Measurements from ENCODE around the gene ADCK1. TPM values are rescaled to one million over a fixed set of nuclear protein-coding genes. Genes with fewer than 3 reads are reported as not detected.

Gene ADCK1
- total RNA-seq, 6 donors from 2014 or later = 5.6 to 40.3 (median 9.2) TPM

DNA sequence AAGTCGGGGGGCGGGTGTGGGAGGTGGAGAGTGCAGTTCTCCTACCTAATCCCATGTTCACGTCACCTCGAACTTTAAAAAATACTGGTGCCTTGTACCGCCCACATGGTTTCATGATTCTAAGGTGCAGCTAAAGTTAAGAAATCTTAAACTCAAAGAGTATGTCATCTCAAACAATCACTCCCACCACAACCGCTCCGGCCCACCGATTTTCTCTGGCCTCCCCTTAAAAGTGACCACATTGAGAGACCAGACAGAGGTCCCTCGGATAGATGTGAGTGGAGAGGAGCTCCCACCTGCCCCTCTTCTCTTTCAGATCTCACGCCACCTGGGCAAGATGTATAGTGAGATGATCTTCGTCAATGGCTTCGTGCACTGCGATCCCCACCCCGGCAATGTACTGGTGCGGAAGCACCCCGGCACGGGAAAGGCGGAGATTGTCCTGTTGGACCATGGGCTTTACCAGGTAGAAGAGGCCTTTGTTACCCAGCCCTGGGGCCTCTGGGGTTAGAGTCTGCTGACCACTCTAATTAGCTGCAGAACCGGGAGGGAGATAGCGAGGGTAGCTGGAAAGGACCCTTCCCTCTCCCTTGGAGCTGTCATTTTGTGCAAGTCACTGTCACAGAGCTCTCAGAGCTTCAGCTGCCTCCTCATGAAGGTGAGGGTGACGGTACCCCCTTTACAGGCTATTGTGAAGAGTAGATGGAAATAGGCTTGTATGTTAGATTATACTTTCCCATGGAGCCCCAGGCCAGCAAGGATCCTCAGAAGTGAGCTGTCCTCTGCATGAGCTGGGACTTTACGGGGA, 124.4 kb downstream of the ADCK1 start:
- ATAC-seq (ENCODE audit: low FRiP score in 2 of 2) (no peak), DNase-seq (no peak)
- Histone ChIP-seq H3K27me3 (no peaks in the 10 kb centered on the region), H3K36me3 (peaks cover 0 to 2% (median 0%) of the 10 kb centered on the region in 4 donors), H3K4me3 (no peak overlapping the region), H3K27ac (no peak overlapping the region), H3K9me3 (no peaks in the 10 kb centered on the region), H3K4me1 (no peaks in the 10 kb centered on the region)
- TF ChIP-seq, protein P1, sequence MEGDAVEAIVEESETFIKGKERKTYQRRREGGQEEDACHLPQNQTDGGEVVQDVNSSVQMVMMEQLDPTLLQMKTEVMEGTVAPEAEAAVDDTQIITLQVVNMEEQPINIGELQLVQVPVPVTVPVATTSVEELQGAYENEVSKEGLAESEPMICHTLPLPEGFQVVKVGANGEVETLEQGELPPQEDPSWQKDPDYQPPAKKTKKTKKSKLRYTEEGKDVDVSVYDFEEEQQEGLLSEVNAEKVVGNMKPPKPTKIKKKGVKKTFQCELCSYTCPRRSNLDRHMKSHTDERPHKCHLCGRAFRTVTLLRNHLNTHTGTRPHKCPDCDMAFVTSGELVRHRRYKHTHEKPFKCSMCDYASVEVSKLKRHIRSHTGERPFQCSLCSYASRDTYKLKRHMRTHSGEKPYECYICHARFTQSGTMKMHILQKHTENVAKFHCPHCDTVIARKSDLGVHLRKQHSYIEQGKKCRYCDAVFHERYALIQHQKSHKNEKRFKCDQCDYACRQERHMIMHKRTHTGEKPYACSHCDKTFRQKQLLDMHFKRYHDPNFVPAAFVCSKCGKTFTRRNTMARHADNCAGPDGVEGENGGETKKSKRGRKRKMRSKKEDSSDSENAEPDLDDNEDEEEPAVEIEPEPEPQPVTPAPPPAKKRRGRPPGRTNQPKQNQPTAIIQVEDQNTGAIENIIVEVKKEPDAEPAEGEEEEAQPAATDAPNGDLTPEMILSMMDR (IDR thresholded peaks at IDR 0.05) = no peak
- 94 to 97% methylated on average over 17 to 22 of the region's 22 CpGs for WGBS, 2 donors

DNA sequence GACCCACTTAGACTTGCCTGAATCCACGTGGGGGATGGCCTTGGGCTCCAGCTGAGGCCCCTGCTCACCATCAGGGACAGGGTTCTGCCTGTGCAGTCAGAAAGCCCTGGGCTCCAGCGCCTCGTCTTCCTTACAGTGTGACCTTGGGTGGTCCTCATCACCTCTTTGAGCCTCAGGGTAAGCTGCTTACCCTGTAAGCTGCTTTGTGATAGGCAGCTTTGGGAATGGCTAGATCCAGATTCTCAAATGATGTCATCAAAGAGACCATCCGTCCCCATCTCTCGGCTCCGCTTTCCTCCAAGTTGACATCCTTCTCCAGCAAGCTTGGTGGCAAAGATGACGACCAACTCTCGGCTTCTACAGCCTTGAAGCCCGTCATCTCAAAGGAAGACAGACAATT, 127.0 kb downstream of the ADCK1 start:
- TF ChIP-seq EP300 (IDR thresholded peaks at IDR 0.05) = no peak
- TF ChIP-seq POLR2A (IDR thresholded peaks at IDR 0.05) = no peak
- TF ChIP-seq POLR2AphosphoS5 (IDR thresholded peaks at IDR 0.05) = no peak
- TF ChIP-seq, protein P1 (IDR thresholded peaks at IDR 0.05) = no peak
- Histone ChIP-seq H3K4me1 (no peaks in the 10 kb centered on the region), H3K4me3 (no peak overlapping the region), H3K27ac (no peak overlapping the region), H3K9me3 (no peaks in the 10 kb centered on the region), H3K36me3 (peaks cover 0 to 6% (median 1%) of the 10 kb centered on the region in 4 donors), H3K27me3 (no peaks in the 10 kb centered on the region)
- WGBS, 2 donors = 93 to 97% methylated on average over 7 to 9 of the region's 9 CpGs
- no peak for ATAC-seq (ENCODE audit: low FRiP score in 2 of 2)
- no peak for DNase-seq

DNA sequence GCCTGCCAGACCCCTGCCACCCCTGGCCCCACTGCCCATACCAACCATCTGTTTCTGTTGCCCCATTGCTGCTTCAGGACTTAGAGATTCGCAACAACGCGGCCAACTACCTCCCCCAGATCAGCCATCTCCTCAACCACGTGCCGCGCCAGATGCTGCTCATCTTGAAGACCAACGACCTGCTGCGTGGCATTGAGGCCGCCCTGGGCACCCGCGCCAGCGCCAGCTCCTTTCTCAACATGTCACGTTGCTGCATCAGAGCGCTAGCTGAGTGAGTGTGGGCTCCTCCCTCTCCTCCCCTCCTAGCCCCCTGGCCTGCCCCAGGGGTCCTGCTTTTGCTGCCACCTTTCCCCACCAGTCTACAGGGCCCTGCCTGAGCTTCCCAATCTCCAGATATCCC, 131.5 kb downstream of the ADCK1 start:
- Histone ChIP-seq H3K9me3 (peaks cover 0 to 7% (median 0%) of the 10 kb centered on the region in 4 donors), H3K27me3 (no peaks in the 10 kb centered on the region), H3K4me1 (no peaks in the 10 kb centered on the region), H3K4me3 (no peak overlapping the region), H3K36me3 (peaks cover 7 to 34% (median 16%) of the 10 kb centered on the region in 4 donors), H3K27ac (no peak overlapping the region)
- DNase-seq (peak in 1 of 2 donors; percentile 76), ATAC-seq (ENCODE audit: low FRiP score in 2 of 2) (no peak)
- TF ChIP-seq EP300 (IDR thresholded peaks at IDR 0.05) (no peak), POLR2A (IDR thresholded peaks at IDR 0.05) (no peak), POLR2AphosphoS5 (IDR thresholded peaks at IDR 0.05) (no peak)
- TF ChIP-seq, protein P1 (IDR thresholded peaks at IDR 0.05) = no peak
- 95 to 96% methylated on average over 14 of the region's 14 CpGs for WGBS, 2 donors

DNA sequence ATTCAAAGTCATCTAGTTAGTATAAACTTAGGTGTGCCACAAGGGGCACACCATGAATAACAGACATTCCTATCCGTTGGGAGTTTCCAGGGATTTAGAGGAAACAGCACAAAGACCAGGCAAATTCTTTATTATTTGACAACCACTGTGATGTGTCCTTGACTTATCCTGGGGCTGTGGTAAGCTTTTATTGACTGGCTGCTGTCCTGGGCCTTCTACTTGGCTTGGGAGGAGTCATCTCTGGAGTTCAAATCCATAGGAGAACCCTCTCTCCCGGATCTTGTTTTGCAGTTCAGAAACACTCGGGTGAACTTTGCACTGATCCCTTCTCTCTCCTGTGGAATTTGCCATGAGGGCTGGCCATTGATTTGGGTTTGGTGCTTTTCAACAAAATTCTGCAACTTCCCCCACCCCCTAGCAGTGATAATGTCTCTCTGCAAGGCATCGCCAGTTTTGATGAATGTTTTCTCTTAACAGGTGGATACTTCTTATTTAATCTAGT, 136.3 kb downstream of the ADCK1 start:
- WGBS, 2 donors = 94 to 100% methylated on average over 4 of the region's 4 CpGs
- Histone ChIP-seq H3K36me3 (peaks cover 7 to 34% (median 15%) of the 10 kb centered on the region in 4 donors), H3K27me3 (no peaks in the 10 kb centered on the region), H3K9me3 (peaks cover 0 to 7% (median under 1%) of the 10 kb centered on the region in 4 donors), H3K4me1 (no peaks in the 10 kb centered on the region), H3K4me3 (no peak overlapping the region), H3K27ac (no peak overlapping the region)
- TF ChIP-seq POLR2AphosphoS5 (IDR thresholded peaks at IDR 0.05) = no peak
- TF ChIP-seq, protein P1 (IDR thresholded peaks at IDR 0.05) = no peak
- no peak for TF ChIP-seq POLR2A (IDR thresholded peaks at IDR 0.05)
- TF ChIP-seq EP300 (IDR thresholded peaks at IDR 0.05) = no peak
- no peak for ATAC-seq (ENCODE audit: low FRiP score in 2 of 2)
- DNase-seq = no peak

Data from upper lobe of left lung (tissue), 6 donors.